ENCODE data around the gene COG5. TPM values are rescaled to one million over a fixed set of nuclear protein-coding genes. Genes with fewer than 3 reads are reported as not detected.

COG5 gene
- total RNA-seq, 1 donor from 2014 or later, result 55.2 TPM

- TF ChIP-seq CTCF (IDR thresholded peaks at IDR 0.05) (no peak), POLR2A (IDR thresholded peaks at IDR 0.05) (no peak), POLR2AphosphoS5 (IDR thresholded peaks at IDR 0.05; ENCODE audit: insufficient read depth in 1 of 2, low read depth in 1 of 2) (no peak)
- DNase-seq (ENCODE audit: extremely low spot score in 2 of 2), result no peak
- H3K9me3 ChIP-seq, result no peaks in the 10 kb centered on the region
- H3K4me1 ChIP-seq, result no peaks in the 10 kb centered on the region
- H3K27ac ChIP-seq, result no peak overlapping the region
- intact Hi-C loops (cut with DNase I), result no loop called here
- no peak overlapping the region for H3K4me3 ChIP-seq
- H3K27me3 ChIP-seq, result no peaks in the 10 kb centered on the region
- H3K36me3 ChIP-seq, result no peaks in the 10 kb centered on the region
Observed at GRCh38 chr7:107220356-107220755, 343.4 kb downstream of the COG5 start.

- TF ChIP-seq CTCF (IDR thresholded peaks at IDR 0.05) (no peak), POLR2AphosphoS5 (IDR thresholded peaks at IDR 0.05; ENCODE audit: insufficient read depth in 1 of 2, low read depth in 1 of 2) (no peak), POLR2A (IDR thresholded peaks at IDR 0.05) (no peak)
- no peaks in the 10 kb centered on the region for H3K27me3 ChIP-seq
- no peak for DNase-seq (ENCODE audit: extremely low spot score in 2 of 2)
- H3K36me3 ChIP-seq, result no peaks in the 10 kb centered on the region
- H3K4me1 ChIP-seq, result no peaks in the 10 kb centered on the region
- no peak overlapping the region for H3K27ac ChIP-seq
- no peaks in the 10 kb centered on the region for H3K9me3 ChIP-seq
- no peak overlapping the region for H3K4me3 ChIP-seq
- intact Hi-C loops (cut with DNase I), result no loop called here
Observed at GRCh38 chr7:107219563-107220244, 344.0 kb downstream of the COG5 start.

GRCh38 chr7:107213945-107214344, 349.8 kb downstream of the COG5 start:
- no peak overlapping the region for H3K27ac ChIP-seq
- intact Hi-C loops (cut with DNase I), result no loop called here
- TF ChIP-seq POLR2A (IDR thresholded peaks at IDR 0.05), result no peak
- TF ChIP-seq POLR2AphosphoS5 (IDR thresholded peaks at IDR 0.05; ENCODE audit: insufficient read depth in 1 of 2, low read depth in 1 of 2), result no peak
- TF ChIP-seq CTCF (IDR thresholded peaks at IDR 0.05), result no peak
- DNase-seq (ENCODE audit: extremely low spot score in 2 of 2), result no peak
- no peak overlapping the region for H3K4me3 ChIP-seq
- peaks cover 2% of the 10 kb centered on the region for H3K4me1 ChIP-seq
- no peaks in the 10 kb centered on the region for H3K27me3 ChIP-seq
- H3K9me3 ChIP-seq, result no peaks in the 10 kb centered on the region
- peaks cover 0 to 13% of the 10 kb centered on the region in 2 donors for H3K36me3 ChIP-seq

GRCh38 chr7:107213193-107213788, 350.4 kb downstream of the COG5 start:
- no peak for DNase-seq (ENCODE audit: extremely low spot score in 2 of 2)
- intact Hi-C loops (cut with DNase I), result no loop called here

More at GRCh38 chr7:107213193-107213788, 350.4 kb downstream of the COG5 start:
- TF ChIP-seq POLR2AphosphoS5 (IDR thresholded peaks at IDR 0.05; ENCODE audit: insufficient read depth in 1 of 2, low read depth in 1 of 2) (no peak), POLR2A (IDR thresholded peaks at IDR 0.05) (no peak), CTCF (IDR thresholded peaks at IDR 0.05) (no peak)
- H3K9me3 ChIP-seq, result no peaks in the 10 kb centered on the region
- H3K36me3 ChIP-seq, result peaks cover 0 to 19% of the 10 kb centered on the region in 2 donors
- H3K27ac ChIP-seq, result no peak overlapping the region
- no peak overlapping the region for H3K4me3 ChIP-seq
- peaks cover 9% of the 10 kb centered on the region for H3K4me1 ChIP-seq
- H3K27me3 ChIP-seq, result no peaks in the 10 kb centered on the region
